ENCODE measurements around the gene TENT5C. TPM values are rescaled to one million over a fixed set of nuclear protein-coding genes. Genes with fewer than 3 reads are reported as not detected.

TENT5C gene
- total RNA-seq = 0.15 and 0.16 TPM in 2 replicates

GRCh38 chr1:117605774-117606648 lies at the start of gene TENT5C:
Gene TENT5C, plus strand, starts transcription at chr1:117606048. Its CDS starts 16,821 bp downstream, at chr1:117622869.

Other genes with a start within 250 kb of the TENT5C start
- 14.8 and 26.0 TPM in 2 replicates for gene MAN1A2, start 238.6 kb upstream of the TENT5C start, total RNA-seq